ENCODE results near the gene GAD1. TPM values are rescaled to one million over a fixed set of nuclear protein-coding genes. Genes with fewer than 3 reads are reported as not detected.
A peak's percentile ranks its signal among the peaks of the same experiment; 100 is the strongest.

Gene GAD1
- total and polyA plus RNA-seq, 2 of the 4 experiments (the other 2 are of a cell fraction) = not detected

- TF ChIP-seq RCOR1 (IDR thresholded peaks at IDR 0.05; ENCODE audit: insufficient replicate concordance, low read length) (no peak), SMC3 (IDR thresholded peaks at IDR 0.05; ENCODE audit: low read depth, low read length) (peak; percentile 49), CHD1 (IDR thresholded peaks at IDR 0.05; ENCODE audit: low read depth, low read length) (no peak), MXI1 (IDR thresholded peaks at IDR 0.05; ENCODE audit: borderline replicate concordance, low read depth, low read length) (no peak), ELK1 (IDR thresholded peaks at IDR 0.05; ENCODE audit: borderline replicate concordance, low read depth, low read length) (no peak), POLR2A (IDR thresholded peaks at IDR 0.05; ENCODE audit: low read depth, low read length) (no peak), BHLHE40 (IDR thresholded peaks at IDR 0.05; ENCODE audit: low read depth, low read length) (no peak), USF2 (IDR thresholded peaks at IDR 0.05; ENCODE audit: low read depth, low read length) (no peak), RAD21 (IDR thresholded peaks at IDR 0.05; ENCODE audit: low read length) (peak; percentile 51), NFE2L2 (IDR thresholded peaks at IDR 0.05; ENCODE audit: low read depth, low read length) (no peak), FOS (IDR thresholded peaks at IDR 0.05; ENCODE audit: low read depth, low read length) (no peak), CTCF (conservative IDR thresholded peaks at IDR 0.05; ENCODE audit: low read depth, low read length) (peak; percentile 79)
- Histone ChIP-seq H3K36me3 (ENCODE audit: control insufficient read depth, insufficient read depth, low read length) (no peaks in the 10 kb centered on the region), H3K4me1 (ENCODE audit: control insufficient read depth, insufficient read depth, low read length) (no peaks in the 10 kb centered on the region), H2BK120ac (ENCODE audit: low read depth, low read length) (no peak overlapping the region), H2BK5ac (ENCODE audit: low read depth, low read length, poor library complexity, severe bottlenecking) (no peak overlapping the region), H3K18ac (ENCODE audit: low read depth, low read length) (no peak overlapping the region), H2BK15ac (ENCODE audit: low read depth, low read length) (no peak overlapping the region), H3K4me3 (ENCODE audit: insufficient read depth, low read depth, low read length) (peak overlapping the region; percentile 24), H3K56ac (ENCODE audit: extremely low read depth, insufficient read depth, low read length) (no peak overlapping the region), H3K27me3 (ENCODE audit: control insufficient read depth, insufficient read depth, low read length) (peaks cover 2% of the 10 kb centered on the region; the same call in 1 of the 2 replicates), H2AFZ (replicated peaks; ENCODE audit: low read length, poor library complexity) (peak overlapping the region; percentile 81), H4K5ac (ENCODE audit: low read depth, low read length) (no peak overlapping the region; the same call in 1 of the 2 replicates), H3K9ac (ENCODE audit: low read depth, low read length) (peak overlapping the region; percentile 67; the same call in 1 of the 2 replicates), H4K91ac (ENCODE audit: insufficient read depth, low read depth, low read length) (no peak overlapping the region), H3K27ac (ENCODE audit: insufficient read depth, low read length) (no peak overlapping the region), H2BK20ac (ENCODE audit: low read depth, low read length) (no peak overlapping the region), H3K4ac (ENCODE audit: low read depth, low read length) (no peak overlapping the region), H3K23ac (ENCODE audit: low read depth, low read length) (no peak overlapping the region), H4K8ac (ENCODE audit: low read depth in 2 of 2, low read length in 2 of 2) (peak overlapping the region in 1 of 2 experiments; percentile 73; a peak in 2 of 4 replicates), H4K20me1 (ENCODE audit: insufficient read depth, low read length) (no peaks in the 10 kb centered on the region), H3K79me1 (ENCODE audit: low read depth in 1 of 2, low read length in 2 of 2) (no peaks in the 10 kb centered on the region), H3K14ac (replicated peaks; ENCODE audit: low read depth, low read length) (0 out of 2 replicates have a peak overlapping the region, but pooled peaks have one; percentile 70), H3K9me3 (ENCODE audit: control insufficient read depth, insufficient read depth, low read length) (no peaks in the 10 kb centered on the region), H3K4me2 (ENCODE audit: low read depth, low read length) (peak overlapping the region; percentile 88), H3K9me1 (ENCODE audit: insufficient read depth, low read length) (no peaks in the 10 kb centered on the region), H2AK5ac (ENCODE audit: low read depth, low read length) (no peak overlapping the region), H2AK9ac (replicated peaks; ENCODE audit: low read depth, low read length, poor library complexity) (no peak overlapping the region)
- no TSS peak for BruUV-seq (replicated peaks)
- 18% methylated on average over 9 of the region's 13 CpGs; no CpG with 5 or more reads in 1 of the 2 experiments for WGBS, 2 experiments (ENCODE audit: extremely low coverage in 2 of 2, insufficient read length in 1 of 2)
- DNase-seq (peak; percentile 59), ATAC-seq (ENCODE audit: low read depth) (peak; percentile 95)
- CTCF ChIA-PET = interaction anchor here (0.6 to 2.4 kb wide), 15 partner anchors 9 to 638 kb away, joined by 3 to 13 read pairs (median 4); partner anchors contain the start of gene GORASP2
- dilution Hi-C loops (cut with HindIII; ENCODE audit: low sequenced_read_pairs, unreplicated experiment) = no loop called here
- in situ Hi-C loops (cut with MboI; ENCODE audit: low sequenced_read_pairs) = no loop called here
- intact Hi-C loops (cut with micrococcal nuclease) = loop anchor here (1.0 kb wide), 2 partner anchors 549 to 637 kb away; no protein-coding TSS in a partner anchor
- POLR2A ChIA-PET (ENCODE audit: unreplicated experiment) = no interaction called here
Measured at GRCh38 chr2:170873035-170873692, 56.5 kb downstream of the GAD1 start.

Measured in IMR-90 (cell line).